HepG2 (cell line): Measurements from ENCODE around the gene LPXN. TPM values are rescaled to one million over a fixed set of nuclear protein-coding genes. Genes with fewer than 3 reads are reported as not detected.

Experiments
- CCAR2 ChIP-seq: fragments of 200-400 bp; formaldehyde crosslinking; optimal IDR thresholded peaks from 2 replicates; pipeline ENCODE3; 2018; ENCODE audit warnings: low read depth, mild to moderate bottlenecking, low read length, moderate library complexity
- FIP1L1 ChIP-seq: fragments of 200-400 bp; formaldehyde crosslinking; IDR thresholded peaks from 2 replicates; pipeline ENCODE4 v1.6.1; 2018; ENCODE audit warnings: low read depth, mild to moderate bottlenecking, low read length, moderate library complexity, borderline replicate concordance; ENCODE audit not compliant: insufficient read depth
- FOXA3 ChIP-seq: IDR thresholded peaks from 2 replicates; pipeline ENCODE4 v1.6.1; 2016; ENCODE audit warnings: missing genetic modification reagents, missing compliant biosample characterization
- KLF16 ChIP-seq, 2 experiments: sonication (generic) in 1 of 2; formaldehyde crosslinking in 1 of 2; IDR thresholded peaks; 2 replicates each; pipeline versions ENCODE4 v1.6.1 to v1.8.0; 2016 to 2023; ENCODE audit warnings: missing genetic modification reagents in 2 of 2, missing compliant biosample characterization in 1 of 2
- NRL ChIP-seq: sonication (generic); formaldehyde crosslinking; IDR thresholded peaks from 2 replicates; pipeline ENCODE4 v1.5.0; 2020; ENCODE audit warnings: missing genetic modification reagents, mild to moderate bottlenecking, moderate library complexity, borderline replicate concordance
- RCOR2 ChIP-seq: IDR thresholded peaks from 2 replicates; pipeline ENCODE4 v1.6.1; 2016; ENCODE audit warnings: missing biosample characterization, missing genetic modification reagents
- SALL2 ChIP-seq: sonication (generic); formaldehyde crosslinking; IDR thresholded peaks from 2 replicates; pipeline ENCODE4 v1.8.1; 2023; ENCODE audit warnings: mild to moderate bottlenecking, missing genetic modification reagents, inconsistent platforms
- SIX1 ChIP-seq: sonication (generic); formaldehyde crosslinking; IDR thresholded peaks from 2 replicates; pipeline ENCODE4 v1.4.0; 2020; ENCODE audit warnings: missing genetic modification reagents, borderline replicate concordance
- SOX6 ChIP-seq, 2 experiments: fragments of 450-650 bp in 1 of 2; sonication (generic) in 1 of 2; formaldehyde crosslinking in 1 of 2; IDR thresholded peaks; 2 replicates each; pipeline versions ENCODE4 v1.4.0 to v1.6.1; 2017 to 2020; ENCODE audit warnings: antibody characterized with exemption in 1 of 2, mild to moderate bottlenecking in 1 of 2, missing genetic modification reagents in 1 of 2
- SYNCRIP ChIP-seq: fragments of 200-400 bp; formaldehyde crosslinking; IDR thresholded peaks from 2 replicates; pipeline ENCODE4 v1.6.1; 2018; ENCODE audit warnings: mild to moderate bottlenecking, low read depth, low read length; ENCODE audit not compliant: insufficient read depth
- ZFP36L1 ChIP-seq: sonication (generic); formaldehyde crosslinking; IDR thresholded peaks from 2 replicates; pipeline ENCODE4 v1.8.0; 2022; ENCODE audit warnings: mild to moderate bottlenecking, missing genetic modification reagents, moderate library complexity
- ZKSCAN1 ChIP-seq: fragments of 150-350 bp; IDR thresholded peaks from 2 replicates; pipeline ENCODE4 v1.6.1; 2014; ENCODE audit warnings: low read length
- ZNF24 ChIP-seq: fragments of 450-650 bp; IDR thresholded peaks from 2 replicates; pipeline ENCODE4 v1.6.1; 2017; ENCODE audit warnings: antibody characterized with exemption, mild to moderate bottlenecking
- ZNF251 ChIP-seq: sonication (generic); formaldehyde crosslinking; IDR thresholded peaks from 2 replicates; pipeline ENCODE4 v1.9.0; 2021; ENCODE audit warnings: mild to moderate bottlenecking, missing genetic modification reagents
- ZNF30 ChIP-seq: sonication (generic); formaldehyde crosslinking; IDR thresholded peaks from 2 replicates; pipeline ENCODE4 v1.5.0; 2020; ENCODE audit warnings: mild to moderate bottlenecking, missing genetic modification reagents
- ZNF549 ChIP-seq: sonication (generic); formaldehyde crosslinking; IDR thresholded peaks from 2 replicates; pipeline ENCODE4 v1.5.0; 2020; ENCODE audit warnings: missing genetic modification reagents
- ZNF703 ChIP-seq: sonication (generic); formaldehyde crosslinking; IDR thresholded peaks from 2 replicates; pipeline ENCODE4 v1.5.1; 2020; ENCODE audit warnings: missing genetic modification reagents, mild to moderate bottlenecking, moderate library complexity, borderline replicate concordance
- ZNF766 ChIP-seq: sonication (generic); formaldehyde crosslinking; IDR thresholded peaks from 2 replicates; pipeline ENCODE4 v1.5.0; 2020; ENCODE audit warnings: missing genetic modification reagents, borderline replicate concordance
- ZNF768 ChIP-seq: sonication (generic); formaldehyde crosslinking; IDR thresholded peaks from 2 replicates; pipeline ENCODE4 v1.4.0; 2020; ENCODE audit warnings: missing genetic modification reagents
- ZNF788 ChIP-seq: sonication (generic); formaldehyde crosslinking; IDR thresholded peaks from 2 replicates; pipeline ENCODE4 v1.5.0; 2020; ENCODE audit warnings: mild to moderate bottlenecking, missing genetic modification reagents, borderline replicate concordance
- ZSCAN22 ChIP-seq: sonication (generic); formaldehyde crosslinking; IDR thresholded peaks from 2 replicates; pipeline ENCODE4 v1.4.0; 2020; ENCODE audit warnings: mild to moderate bottlenecking, missing genetic modification reagents
- ZSCAN5A ChIP-seq: sonication (generic); formaldehyde crosslinking; IDR thresholded peaks from 2 replicates; pipeline ENCODE4 v1.8.0; 2022; ENCODE audit warnings: mild to moderate bottlenecking, missing genetic modification reagents, borderline replicate concordance
- ZSCAN9 ChIP-seq: IDR thresholded peaks from 2 replicates; pipeline ENCODE4 v1.6.1; 2016; ENCODE audit warnings: borderline replicate concordance
- polyA plus RNA-seq, 8 experiments: library from polyadenylated mRNA; depleted of rRNA in 3 of 8; stranded (reverse) in 7 of 8; unstranded in 1 of 8; fragments of >200 nt; fragmentation: Illumina TruSeq in 4 of 8; extraction: Trizol in 4 of 8; gene quantifications; 2 replicates each; pipeline versions ENCODE4 v1.2.1 to v1.2.3, GENCODE V29; 2011 to 2016; ENCODE audit warnings: low read depth in 4 of 8, missing spikeins in 1 of 8, mixed read lengths in 1 of 8; ENCODE audit not compliant: insufficient read depth in 1 of 8
- total RNA-seq, 5 experiments: library from RNA; depleted of rRNA; stranded (reverse); fragments of >200 nt; fragmentation: Illumina TruSeq; extraction: Trizol; gene quantifications; 2 replicates each; pipeline ENCODE4 v1.2.3, GENCODE V29; 2016; ENCODE audit warnings: low read depth in 1 of 5
- TF ChIP-seq, protein P1 (sequence below): sonication (generic); formaldehyde crosslinking; IDR thresholded peaks from 2 replicates; pipeline ENCODE4 v1.5.0; 2020; ENCODE audit warnings: mild to moderate bottlenecking, low read depth, missing genetic modification reagents, borderline replicate concordance
- TF ChIP-seq, protein P2 (sequence below): sonication (generic); formaldehyde crosslinking; IDR thresholded peaks from 2 replicates; pipeline ENCODE4 v1.8.1; 2022; ENCODE audit warnings: low read depth, mild to moderate bottlenecking, missing genetic modification reagents

The LPXN gene
- total and polyA plus RNA-seq, 2 of the 13 experiments (the other 11 are each of a cell fraction or from before 2014, with no cell fraction given): 1.7 to 3.5 TPM

DNA sequence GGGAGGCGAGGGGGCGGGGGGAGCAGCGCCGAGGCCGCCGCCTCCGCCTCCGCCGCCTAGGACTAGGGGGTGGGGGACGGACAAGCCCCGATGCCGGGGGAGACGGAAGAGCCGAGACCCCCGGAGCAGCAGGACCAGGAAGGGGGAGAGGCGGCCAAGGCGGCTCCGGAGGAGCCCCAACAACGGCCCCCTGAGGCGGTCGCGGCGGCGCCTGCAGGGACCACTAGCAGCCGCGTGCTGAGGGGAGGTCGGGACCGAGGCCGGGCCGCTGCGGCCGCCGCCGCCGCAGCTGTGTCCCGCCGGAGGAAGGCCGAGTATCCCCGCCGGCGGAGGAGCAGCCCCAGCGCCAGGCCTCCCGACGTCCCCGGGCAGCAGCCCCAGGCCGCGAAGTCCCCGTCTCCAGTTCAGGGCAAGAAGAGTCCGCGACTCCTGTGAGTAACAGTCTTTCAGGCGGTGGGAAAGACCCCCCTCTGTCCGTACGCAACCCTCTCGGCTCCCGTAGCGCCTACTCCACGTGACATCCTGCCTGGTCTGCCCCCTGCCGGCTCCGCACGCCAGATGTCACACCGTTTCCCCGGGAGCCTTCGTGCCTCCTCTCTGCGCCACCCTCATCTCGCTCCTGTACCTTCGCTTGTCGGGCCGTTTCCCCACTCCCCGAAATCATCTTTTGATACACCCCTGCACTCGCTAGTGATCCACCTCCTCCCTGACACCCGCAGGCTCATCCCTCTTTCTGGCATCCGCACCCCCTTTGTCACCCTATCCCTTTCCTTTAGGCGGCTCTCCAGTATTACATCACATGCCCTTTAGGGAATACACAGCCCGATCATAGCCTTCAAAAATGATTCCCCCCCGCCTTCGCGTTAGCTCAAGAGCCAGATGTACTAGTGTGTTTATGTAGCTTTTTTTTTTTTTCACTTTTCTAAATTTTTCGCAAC lies 3.8 kb upstream of the LPXN start (continued):
- TF ChIP-seq, protein P1, sequence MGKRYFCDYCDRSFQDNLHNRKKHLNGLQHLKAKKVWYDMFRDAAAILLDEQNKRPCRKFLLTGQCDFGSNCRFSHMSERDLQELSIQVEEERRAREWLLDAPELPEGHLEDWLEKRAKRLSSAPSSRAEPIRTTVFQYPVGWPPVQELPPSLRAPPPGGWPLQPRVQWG: no peak
- peak in 1 of 2 experiments; percentile 66; a peak in 1 of 4 replicates for TF ChIP-seq KLF16 (CRISPR knock-in tag; IDR thresholded peaks at IDR 0.05)
- 0 out of 2 replicates have a peak, but pooled peaks have one; percentile 51 for TF ChIP-seq ZSCAN5A (CRISPR knock-in tag)
- no peak for TF ChIP-seq ZSCAN22
- TF ChIP-seq RCOR2 (CRISPR knock-in tag): no peak
- TF ChIP-seq SIX1 (CRISPR knock-in tag): no peak
- no peak for TF ChIP-seq ZNF788 (CRISPR knock-in tag)
- peak; percentile 70; the same call in 1 of the 2 replicates for TF ChIP-seq NRL (CRISPR knock-in tag)
- 0 out of 2 replicates have a peak, but pooled peaks have one; percentile 27 for TF ChIP-seq ZKSCAN1
- TF ChIP-seq ZNF549 (CRISPR knock-in tag): no peak
- peak; percentile 75; the same call in 1 of the 2 replicates for TF ChIP-seq ZFP36L1 (CRISPR knock-in tag)
- TF ChIP-seq FOXA3 (CRISPR knock-in tag): peak; percentile 54; the same call in 1 of the 2 replicates
- TF ChIP-seq ZNF768: peak; percentile 52; the same call in 1 of the 2 replicates
- TF ChIP-seq FIP1L1: no peak
- TF ChIP-seq CCAR2: no peak
- no peak for TF ChIP-seq ZNF251 (CRISPR knock-in tag)
- TF ChIP-seq SALL2 (CRISPR knock-in tag): no peak
- TF ChIP-seq ZNF24: no peak
- TF ChIP-seq SOX6 (IDR thresholded peaks at IDR 0.05): no peak
- peak; percentile 63 for TF ChIP-seq SOX6 (CRISPR knock-in tag; IDR thresholded peaks at IDR 0.05)
- TF ChIP-seq, protein P2, sequence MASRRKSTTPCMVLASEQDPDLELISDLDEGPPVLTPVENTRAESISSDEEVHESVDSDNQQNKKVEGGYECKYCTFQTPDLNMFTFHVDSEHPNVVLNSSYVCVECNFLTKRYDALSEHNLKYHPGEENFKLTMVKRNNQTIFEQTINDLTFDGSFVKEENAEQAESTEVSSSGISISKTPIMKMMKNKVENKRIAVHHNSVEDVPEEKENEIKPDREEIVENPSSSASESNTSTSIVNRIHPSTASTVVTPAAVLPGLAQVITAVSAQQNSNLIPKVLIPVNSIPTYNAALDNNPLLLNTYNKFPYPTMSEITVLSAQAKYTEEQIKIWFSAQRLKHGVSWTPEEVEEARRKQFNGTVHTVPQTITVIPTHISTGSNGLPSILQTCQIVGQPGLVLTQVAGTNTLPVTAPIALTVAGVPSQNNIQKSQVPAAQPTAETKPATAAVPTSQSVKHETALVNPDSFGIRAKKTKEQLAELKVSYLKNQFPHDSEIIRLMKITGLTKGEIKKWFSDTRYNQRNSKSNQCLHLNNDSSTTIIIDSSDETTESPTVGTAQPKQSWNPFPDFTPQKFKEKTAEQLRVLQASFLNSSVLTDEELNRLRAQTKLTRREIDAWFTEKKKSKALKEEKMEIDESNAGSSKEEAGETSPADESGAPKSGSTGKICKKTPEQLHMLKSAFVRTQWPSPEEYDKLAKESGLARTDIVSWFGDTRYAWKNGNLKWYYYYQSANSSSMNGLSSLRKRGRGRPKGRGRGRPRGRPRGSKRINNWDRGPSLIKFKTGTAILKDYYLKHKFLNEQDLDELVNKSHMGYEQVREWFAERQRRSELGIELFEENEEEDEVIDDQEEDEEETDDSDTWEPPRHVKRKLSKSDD: peak; percentile 44; the same call in 1 of the 2 replicates
- no peak for TF ChIP-seq SYNCRIP
- TF ChIP-seq ZSCAN9 (CRISPR knock-in tag): peak; percentile 44; the same call in 1 of the 2 replicates
- TF ChIP-seq ZNF703: no peak
- 0 out of 2 replicates have a peak, but pooled peaks have one; percentile 66 for TF ChIP-seq ZNF766 (CRISPR knock-in tag)
- TF ChIP-seq ZNF30 (CRISPR knock-in tag): no peak
